ENCODE results near the gene GNAI1.

Gene GNAI1

DNA sequence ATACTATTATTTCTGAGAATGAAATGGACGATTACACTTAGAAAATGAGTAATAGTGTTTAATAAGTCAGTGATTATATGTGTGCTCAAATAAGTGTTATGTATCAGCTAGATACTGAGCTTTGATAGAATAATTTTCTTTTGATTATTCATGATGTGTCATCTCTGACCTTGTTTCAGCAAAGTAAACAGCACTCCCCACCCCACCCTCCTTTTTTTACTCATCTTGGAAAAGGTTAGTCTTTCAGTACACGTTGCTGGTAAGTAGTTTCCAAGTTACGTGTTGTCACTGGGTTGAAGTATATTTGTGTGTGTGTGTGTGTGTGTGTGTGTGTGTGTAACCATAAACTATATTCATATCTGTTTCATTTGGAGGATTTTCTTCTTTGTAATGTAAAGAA is 84.1 kb downstream of the GNAI1 start:
- Histone ChIP-seq H3K4me3 (no peak overlapping the region), H3K27ac (no peak overlapping the region)
- TF ChIP-seq, protein P1, sequence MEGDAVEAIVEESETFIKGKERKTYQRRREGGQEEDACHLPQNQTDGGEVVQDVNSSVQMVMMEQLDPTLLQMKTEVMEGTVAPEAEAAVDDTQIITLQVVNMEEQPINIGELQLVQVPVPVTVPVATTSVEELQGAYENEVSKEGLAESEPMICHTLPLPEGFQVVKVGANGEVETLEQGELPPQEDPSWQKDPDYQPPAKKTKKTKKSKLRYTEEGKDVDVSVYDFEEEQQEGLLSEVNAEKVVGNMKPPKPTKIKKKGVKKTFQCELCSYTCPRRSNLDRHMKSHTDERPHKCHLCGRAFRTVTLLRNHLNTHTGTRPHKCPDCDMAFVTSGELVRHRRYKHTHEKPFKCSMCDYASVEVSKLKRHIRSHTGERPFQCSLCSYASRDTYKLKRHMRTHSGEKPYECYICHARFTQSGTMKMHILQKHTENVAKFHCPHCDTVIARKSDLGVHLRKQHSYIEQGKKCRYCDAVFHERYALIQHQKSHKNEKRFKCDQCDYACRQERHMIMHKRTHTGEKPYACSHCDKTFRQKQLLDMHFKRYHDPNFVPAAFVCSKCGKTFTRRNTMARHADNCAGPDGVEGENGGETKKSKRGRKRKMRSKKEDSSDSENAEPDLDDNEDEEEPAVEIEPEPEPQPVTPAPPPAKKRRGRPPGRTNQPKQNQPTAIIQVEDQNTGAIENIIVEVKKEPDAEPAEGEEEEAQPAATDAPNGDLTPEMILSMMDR (IDR thresholded peaks at IDR 0.05) = no peak
- no peak for DNase-seq (ENCODE audit: low spot score)

DNA sequence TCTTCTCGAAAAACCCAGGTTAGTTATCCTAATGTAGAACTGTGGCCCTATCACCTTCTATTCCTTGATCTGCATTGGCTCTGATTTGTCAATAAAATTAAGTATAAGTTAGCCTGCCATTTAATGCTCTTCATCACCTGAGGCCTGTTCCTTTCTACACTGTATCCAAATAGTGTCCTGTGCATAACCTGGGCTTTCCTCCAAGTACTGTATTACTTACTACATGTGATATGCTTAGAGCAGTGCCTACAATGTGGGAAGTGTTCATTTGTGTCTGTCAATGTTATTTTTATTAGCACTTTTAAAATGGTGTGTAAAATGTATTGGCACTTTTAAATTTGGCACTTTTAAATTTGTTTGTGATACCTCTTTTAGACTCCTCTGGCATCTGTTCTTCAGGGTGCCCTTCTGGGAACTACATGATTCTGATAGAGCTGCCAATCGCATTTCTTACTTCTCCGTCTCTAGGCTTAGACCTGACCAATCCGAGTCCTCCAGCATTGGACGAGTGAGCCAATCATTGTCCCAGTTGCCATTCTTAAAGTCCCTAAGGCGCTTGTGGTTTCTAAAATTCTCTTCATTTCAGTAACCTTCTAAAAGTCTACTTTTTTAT is 85.5 kb downstream of the GNAI1 start:
- no peak overlapping the region for H3K27ac ChIP-seq
- TF ChIP-seq, protein P1 (IDR thresholded peaks at IDR 0.05) = no peak
- DNase-seq (ENCODE audit: low spot score) = no peak
- no peak overlapping the region for H3K4me3 ChIP-seq

DNA sequence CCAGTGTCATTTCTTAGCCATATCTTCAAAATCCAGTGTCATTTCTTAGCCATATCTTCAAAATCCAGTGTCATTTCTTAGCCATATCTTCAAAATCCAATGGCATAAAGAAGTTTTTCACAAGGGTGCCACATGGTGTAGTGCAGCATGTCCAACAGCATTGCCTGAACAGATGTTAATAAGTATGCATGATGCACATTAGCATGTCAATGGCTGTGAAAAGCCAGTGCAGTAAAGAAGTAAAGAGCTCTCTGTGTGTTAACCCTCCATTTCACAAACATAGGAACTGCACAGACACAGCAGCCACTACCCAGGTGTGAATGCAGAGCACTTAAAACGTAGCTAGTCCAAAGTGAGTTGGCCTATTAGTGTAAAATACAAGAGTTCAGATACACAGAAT is 89.8 kb downstream of the GNAI1 start:
- TF ChIP-seq, protein P1 (IDR thresholded peaks at IDR 0.05) = no peak
- DNase-seq (ENCODE audit: low spot score) = no peak
- H3K27ac ChIP-seq = no peak overlapping the region
- no peak overlapping the region for H3K4me3 ChIP-seq

DNA sequence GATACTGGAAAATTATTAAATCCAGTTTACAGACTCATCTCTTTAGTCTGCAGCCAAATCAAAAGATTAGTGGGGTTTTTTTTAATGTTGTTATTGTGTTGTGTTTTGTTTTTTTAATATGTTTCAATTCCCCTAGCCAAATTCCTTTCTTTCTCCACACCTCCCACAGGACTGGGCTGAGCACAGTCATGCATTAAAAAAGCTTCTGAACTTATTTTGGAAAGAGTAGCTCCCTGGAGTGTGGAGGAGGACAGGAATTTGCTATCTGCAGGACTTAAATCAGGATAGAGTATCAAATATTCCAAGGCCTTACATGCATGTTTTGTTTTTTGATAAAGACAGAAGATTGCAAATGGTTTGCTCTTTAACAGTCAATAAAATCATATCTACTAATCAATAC is 90.7 kb downstream of the GNAI1 start:
- TF ChIP-seq, protein P1 (IDR thresholded peaks at IDR 0.05) = no peak
- H3K4me3 ChIP-seq = no peak overlapping the region
- no peak overlapping the region for H3K27ac ChIP-seq
- DNase-seq (ENCODE audit: low spot score) = no peak

DNA sequence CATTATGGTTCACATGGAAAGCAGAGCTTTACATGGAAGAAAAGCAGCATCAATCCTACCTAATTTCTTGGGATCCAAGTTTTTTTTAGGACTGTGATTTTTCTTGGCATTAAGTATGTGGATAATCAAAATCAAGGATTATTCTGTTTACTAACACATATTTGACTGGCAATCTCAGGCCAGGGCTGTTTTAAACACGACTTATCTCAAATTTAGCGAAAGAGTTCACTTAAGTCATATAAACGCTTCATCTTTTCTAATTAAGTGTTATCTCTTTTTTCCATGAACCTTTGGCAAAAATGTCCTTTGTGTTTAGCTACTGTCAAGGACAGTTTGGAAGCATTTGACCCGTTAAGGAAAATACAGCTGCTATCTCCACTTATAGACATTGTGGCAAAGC is 92.0 kb downstream of the GNAI1 start:
- H3K27ac ChIP-seq = no peak overlapping the region
- TF ChIP-seq, protein P1 (IDR thresholded peaks at IDR 0.05) = no peak
- no peak for DNase-seq (ENCODE audit: low spot score)

DNA sequence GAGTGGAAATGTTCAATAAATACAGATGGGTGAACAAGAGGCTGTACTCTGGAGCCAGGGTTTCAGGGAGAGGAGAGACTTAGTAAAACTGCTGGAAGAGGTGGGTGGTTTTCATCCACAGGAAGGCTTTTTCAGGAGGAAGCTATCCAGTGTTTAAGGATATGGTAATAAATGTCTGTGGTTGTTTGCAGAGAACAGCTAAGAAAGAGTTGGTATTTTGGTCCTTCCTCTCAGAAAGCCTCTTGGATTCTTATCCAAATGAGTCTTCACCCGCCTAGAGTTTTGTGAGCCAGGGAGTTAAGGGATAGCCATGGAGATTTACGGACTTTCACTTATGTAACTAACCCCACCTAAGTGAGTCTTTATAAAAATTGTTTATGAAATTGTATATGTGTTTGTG is 95.7 kb downstream of the GNAI1 start:
- Histone ChIP-seq H3K4me3 (no peak overlapping the region), H3K27ac (no peak overlapping the region)
- TF ChIP-seq, protein P1 (IDR thresholded peaks at IDR 0.05) = no peak
- DNase-seq (ENCODE audit: low spot score) = no peak

More for the DNA sequence above, 92.0 kb downstream of the GNAI1 start:
- H3K4me3 ChIP-seq = no peak overlapping the region

DNA sequence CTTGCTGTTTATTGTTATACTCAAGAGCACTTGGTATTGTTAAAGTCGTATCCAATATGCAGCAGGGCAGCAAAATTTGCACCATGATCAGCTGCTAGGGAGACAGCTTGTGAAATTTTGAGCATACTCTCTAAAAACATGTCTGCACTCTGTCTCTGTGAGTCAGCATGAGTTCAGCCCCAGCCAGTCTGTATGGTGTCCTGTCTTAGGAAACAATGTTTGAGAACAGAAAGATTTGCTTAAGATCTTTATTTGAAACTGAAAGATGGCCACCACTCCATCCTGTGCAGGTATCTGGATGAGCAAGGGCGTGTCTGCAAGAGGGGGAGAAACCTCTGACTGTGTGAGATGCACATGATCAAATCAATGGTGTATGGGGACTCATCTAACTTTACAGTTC is 97.1 kb downstream of the GNAI1 start:
- no peak overlapping the region for H3K27ac ChIP-seq
- no peak for DNase-seq (ENCODE audit: low spot score)

More for the DNA sequence above, 97.1 kb downstream of the GNAI1 start:
- no peak overlapping the region for H3K4me3 ChIP-seq
- TF ChIP-seq, protein P1 (IDR thresholded peaks at IDR 0.05) = no peak
